Raji (cell line): ENCODE data around the gene SULT4A1.

Experiments used
- POLR2A ChIP-seq: IDR thresholded peaks from 2 replicates; pipeline ENCODE4 v1.6.1; 2011; ENCODE audit warnings: low read depth, low read length, control low read depth; ENCODE audit not compliant: insufficient read depth

SULT4A1 gene

DNA sequence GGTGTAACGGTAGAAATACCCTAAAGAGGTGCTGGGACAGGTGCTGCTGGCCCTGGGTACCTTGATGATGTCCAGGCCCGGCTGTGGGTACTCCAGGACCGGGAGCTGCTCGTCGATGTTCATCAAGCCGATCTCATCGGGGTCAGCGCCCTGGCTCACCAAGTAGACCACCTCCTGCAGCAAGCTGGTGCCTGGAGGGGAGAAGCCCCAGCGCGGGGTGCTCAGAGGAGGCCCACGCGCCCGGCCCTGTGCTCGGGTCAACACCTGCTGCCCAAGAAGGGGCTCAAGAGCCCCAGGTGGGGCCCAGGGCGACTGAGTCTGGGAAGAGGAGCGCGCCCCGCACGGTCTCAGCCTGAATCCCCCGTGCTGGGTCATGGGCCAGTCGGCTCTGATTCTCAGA, 20.6 kb downstream of the SULT4A1 start:
- no peak for TF ChIP-seq POLR2A

DNA sequence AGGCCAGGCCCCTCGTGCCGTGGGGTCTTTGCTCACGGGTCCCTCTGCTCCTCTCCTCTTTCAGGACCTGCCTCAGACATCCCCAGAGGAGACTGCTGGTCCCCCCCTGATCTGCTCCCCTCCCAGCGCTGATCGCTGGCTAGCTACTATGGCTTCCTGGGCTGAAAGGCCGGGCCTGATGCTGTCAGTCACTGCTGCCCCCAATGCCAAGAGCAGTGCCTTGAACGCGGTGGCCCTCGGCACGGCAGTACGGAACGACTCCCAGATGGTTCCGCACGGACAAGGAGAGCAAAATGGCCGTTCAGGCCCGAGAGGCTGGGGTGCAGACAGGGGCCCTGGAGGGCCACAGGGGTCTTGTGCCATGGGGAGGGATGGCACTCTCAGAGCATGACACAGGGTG, 21.5 kb downstream of the SULT4A1 start:
- no peak for TF ChIP-seq POLR2A

DNA sequence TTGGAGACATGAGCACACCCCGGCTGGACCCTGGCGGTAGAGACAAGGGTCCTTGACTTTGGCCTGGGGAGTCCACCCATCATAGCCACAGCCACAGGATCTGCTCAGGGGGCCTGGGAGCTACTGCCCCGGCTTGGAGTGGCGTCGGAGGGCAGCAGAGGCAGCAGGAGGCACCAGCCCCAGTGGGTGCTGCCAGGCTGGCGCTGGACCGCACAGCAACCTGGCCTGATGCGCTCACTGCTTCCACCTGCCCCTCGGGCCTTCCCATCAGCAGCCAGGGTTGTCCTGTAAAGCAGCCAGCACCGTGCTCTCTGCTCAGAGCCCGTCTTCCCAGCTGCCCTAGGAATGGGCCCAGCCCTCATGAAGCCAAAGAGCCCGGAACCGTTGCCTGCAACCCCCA, 21.9 kb downstream of the SULT4A1 start:
- no peak for TF ChIP-seq POLR2A

DNA sequence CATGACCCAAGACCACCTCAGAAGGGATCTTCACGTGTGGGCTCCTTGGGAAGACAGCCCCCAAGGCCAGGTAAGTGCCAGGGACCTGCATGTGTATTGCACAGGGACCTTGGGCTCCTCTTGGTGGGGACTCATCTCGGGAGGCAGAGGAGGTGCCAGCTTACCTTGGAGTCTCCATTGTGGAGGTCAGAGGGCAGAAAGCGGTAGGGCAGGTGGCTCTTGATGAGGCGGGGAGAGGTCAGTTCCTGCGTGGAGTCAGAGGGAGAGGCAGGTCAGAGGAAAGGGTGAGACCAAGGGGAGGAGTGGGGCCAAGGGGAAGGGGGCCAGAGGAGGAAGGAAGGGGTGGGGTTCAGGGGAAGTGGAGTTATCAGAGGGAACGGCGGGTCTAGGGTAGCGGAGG, 22.5 kb downstream of the SULT4A1 start:
- TF ChIP-seq POLR2A: no peak

DNA sequence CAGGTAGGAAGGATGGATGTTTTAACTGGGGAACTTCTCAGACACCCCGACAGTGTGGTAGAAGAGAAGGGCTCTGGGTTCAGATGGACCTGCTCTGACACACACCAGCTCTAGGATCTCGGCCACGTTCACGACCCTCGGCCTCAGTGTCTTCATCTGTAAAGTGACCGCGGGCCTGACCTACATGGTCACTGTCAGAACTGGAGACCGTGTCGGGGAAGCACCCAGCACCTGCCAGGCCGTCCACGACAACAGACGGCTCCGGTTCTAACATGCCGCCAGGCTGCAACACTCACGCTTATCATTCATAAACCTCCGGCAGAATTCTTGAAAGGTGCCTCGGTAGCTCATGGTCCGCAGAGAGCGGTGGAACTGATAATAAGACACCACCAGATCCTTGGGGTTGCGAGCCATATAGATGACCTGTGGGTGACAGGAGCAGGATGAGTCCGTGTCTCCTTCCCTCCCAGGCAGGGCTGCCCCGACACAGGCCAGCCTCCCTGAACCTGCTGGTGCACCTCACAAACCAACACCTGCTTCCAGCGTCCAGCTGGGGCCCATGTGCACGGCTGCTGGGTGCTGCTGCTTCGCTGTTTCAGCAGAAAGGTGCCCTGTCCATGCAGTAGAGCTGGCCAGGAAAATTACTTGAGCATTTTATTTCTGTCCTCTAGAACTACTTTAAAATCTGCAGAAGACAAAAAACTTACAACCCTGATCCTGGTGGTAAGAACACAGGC, 23.6 kb downstream of the SULT4A1 start:
- TF ChIP-seq POLR2A: no peak

DNA sequence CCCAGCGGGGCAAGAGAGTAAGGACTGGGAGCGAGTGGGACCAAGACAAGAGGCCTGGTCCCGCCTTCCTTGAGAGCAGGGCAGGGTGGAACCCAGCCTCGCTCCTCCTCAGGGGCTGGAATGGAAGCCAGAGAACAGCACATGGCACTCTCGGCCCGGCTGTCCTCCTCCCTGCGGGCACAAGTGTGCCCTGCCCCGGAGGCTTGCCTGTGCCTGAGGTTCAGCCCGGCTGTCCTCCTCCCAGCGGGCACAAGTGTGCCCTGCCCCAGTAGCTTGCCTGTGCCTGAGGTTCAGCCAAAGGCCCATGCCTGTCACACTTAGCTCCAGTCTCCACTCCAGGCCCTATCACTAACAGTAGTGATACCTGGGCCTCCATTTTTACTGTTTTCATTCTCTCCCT, 24.2 kb downstream of the SULT4A1 start:
- TF ChIP-seq POLR2A: no peak

DNA sequence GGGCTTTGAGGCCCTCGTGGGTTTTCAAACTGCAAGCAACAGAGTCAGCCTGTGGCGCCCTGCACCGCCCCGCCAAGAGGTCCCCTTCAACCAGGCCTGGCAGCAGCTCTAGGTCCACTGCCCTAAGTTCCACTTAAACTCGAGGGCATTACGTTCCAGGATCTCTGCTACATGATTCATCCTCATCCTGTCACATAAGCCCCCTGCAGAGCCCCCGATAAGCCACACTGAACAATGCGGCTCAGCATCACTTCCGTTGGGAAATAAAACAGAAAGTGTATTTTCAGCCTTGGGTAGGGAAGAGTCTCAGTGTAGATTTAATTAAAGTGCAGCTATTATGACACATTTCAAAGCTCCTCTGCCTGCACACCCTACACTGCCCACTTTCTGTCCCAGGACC, 24.6 kb downstream of the SULT4A1 start:
- no peak for TF ChIP-seq POLR2A

DNA sequence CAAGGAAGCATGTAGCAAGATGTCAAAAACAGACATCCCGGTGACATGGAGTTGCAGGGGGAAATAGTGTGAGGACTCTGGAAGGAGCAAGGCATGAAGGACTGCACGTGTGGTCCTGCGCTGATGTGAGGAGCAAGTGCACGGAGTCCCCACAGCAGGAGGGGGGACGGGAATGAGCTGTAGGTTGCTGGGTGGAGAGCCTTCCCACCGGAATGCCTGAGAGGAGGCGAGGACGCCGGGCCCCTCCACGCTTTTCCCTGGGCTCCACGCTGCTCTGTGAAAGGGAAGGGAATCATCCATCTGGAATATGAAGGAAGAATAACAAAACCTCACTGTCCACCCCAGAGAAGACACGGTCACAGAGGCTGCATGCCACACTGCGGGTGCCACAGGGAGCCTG, 26.6 kb downstream of the SULT4A1 start:
- no peak for TF ChIP-seq POLR2A

DNA sequence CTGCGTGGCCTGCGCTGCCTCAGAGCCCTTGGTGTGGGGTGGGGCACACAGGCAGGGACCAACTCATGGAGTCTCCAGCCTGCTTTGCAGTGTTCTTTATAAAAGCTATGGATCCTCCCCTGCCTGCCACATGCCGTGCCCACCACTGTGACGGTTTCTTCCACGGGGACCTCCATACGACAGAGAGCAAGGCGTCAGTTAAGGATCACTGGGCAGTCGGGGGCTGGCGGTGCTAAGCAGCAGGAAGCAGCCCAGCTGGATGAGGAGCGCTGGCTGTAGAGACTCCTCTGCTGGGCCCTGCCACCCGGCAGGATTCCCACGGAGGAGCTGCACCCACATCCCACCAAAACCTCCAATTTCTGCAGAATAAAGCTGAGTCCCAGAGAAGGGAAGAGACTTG, 27.1 kb downstream of the SULT4A1 start:
- TF ChIP-seq POLR2A: no peak

DNA sequence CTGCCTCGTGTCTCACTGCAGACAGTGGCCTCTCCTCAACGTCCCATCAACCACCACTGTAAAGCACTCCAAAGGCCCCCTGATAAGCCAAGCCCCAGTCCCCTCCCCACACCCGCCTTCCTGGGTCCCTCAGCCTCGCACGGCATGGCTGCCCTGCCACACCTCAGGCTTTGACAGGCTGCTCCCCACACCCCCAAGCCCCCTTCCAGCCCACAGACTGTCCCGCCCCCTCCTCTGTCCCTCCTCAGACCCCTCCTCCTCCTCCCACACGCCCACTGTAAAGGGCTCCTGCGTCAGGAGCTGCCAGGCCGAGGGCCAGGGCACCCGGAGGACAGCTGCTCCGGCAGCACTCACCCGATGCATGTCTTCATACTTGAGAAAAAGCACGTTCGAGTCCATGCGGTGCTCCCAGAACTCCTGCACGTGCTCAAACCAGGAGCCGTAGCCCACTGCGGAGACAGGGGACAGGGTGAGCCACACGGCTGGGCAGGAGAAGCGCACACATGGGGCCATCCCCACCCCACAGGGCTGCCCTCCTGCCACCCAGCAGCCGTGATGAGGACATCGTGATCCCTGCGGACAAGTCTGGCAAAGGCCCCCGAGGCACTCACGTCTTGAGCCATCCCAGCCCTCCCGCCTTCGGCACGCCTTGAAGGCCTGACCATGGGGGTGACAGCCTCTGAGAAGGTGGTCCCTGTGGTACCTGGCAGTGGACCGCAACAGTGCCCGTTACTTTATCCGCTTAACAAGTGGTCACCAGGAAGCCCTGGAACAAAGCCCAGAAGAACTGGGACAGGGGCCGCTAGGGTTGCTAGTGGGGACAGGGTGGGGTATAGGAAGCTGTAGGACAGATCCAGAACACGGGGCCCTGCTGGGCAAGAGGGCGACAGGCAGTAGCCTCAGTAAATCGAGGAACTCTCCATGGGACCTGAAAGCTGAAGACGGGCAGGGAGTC, 28.8 kb downstream of the SULT4A1 start:
- TF ChIP-seq POLR2A: no peak

DNA sequence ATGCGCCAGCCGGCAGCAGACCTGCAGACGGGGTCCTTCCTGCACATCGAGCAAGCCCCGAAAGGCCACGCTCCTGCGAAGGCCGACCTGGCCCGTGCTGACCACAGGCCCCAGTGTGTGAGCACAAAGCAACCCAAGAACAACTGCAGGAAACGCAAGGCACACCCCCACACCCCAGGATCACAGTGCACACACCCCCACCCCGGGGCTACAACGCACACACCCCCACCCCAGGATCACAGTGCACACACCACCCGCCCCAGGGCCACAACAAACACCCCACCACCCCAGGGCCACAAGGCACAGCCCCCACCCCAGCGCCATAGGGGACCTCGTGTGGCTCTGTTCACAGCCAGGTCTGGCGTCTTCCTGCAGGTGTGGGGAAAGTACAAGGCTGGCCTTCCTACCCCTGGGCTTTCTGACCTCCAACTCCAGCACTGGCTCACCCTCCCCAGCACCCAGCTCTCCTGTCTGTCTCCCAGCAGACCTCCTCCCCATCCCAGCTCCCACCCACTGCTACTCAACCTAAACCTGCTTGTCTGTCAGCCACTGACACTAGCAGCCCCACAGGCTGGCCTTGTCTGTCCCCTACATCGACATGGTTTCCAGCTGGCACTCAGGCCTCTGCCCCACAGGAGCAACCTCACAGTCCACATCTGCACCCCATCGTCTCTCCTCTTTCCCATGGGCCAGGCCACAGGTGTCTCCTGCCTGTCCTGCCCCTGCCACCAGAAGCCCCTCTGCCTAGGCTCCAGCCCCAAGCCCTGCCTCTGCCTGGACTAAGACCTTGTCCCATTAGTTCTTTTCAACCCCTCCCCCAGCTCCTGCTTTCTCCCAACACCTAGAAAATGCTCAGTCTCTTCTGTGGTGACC, 29.7 kb downstream of the SULT4A1 start:
- no peak for TF ChIP-seq POLR2A

DNA sequence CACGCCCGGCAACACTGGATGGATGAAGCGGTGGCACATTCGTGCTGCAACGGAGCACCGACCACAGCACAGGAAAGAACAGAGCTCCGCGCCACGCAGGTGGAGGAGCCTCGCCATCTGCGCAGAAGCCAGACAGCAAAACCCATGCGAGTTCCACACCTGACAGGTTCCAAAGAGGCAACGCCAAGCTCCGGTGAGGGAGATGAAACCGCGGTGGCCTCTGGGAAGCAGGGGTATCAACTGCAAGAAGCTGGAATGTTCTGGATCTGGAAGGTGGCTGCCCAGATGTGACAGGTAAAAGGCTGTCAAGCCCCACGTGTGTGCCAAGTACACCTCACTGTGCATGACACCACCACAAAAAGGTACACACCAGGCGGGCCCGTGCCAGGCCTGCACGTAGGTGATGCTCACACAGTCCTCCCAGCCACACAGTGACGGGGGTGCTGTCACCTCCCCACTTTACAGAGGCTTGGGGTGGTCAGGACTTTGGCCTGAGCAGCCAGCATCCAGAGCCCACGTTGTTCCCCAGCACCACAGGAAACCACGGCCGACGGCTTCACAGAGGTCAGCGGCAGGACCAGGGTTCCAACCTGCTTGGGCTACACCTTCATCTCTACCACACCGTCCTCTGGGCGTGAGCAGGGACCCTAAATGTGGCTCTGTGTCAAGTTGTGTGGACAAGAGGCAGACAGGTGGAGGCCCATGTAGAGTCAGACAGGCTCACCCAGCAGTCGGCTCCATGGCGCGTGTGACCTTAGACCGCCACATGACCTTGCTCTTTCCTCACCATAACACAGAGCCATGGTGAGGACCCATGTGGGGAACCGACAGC, 30.5 kb downstream of the SULT4A1 start:
- no peak for TF ChIP-seq POLR2A

DNA sequence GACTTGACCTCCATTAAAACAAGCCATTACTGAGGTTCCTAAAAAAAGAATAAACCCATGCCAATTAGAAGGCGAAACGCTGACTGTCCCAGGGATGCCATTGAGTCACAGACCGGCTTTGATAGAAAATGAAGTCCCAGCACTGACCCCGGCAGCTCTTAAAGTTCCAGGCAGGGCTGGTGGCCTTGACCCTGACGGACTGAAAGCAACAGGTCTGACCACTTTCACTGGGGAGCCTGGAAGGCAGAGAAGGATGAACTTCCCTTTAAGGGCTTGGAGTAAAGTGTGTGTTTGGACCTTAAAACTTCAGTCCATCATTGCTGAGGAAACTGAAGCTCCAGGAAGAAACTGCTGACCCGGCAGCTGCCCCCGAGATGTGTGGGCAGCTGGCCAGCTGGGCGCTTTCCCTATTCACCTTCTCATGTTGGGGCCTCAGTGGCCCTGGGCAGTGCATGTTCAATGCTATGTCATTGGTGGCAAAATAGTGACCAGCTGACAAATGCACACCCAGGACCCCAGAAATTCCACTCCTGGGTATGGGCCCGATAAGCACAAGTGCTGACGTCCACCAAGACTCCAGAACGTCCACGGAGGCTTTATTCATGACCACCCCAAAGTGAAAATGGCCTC, 31.3 kb downstream of the SULT4A1 start:
- TF ChIP-seq POLR2A: no peak
